ENCODE results near the gene CCDC192.

Gene CCDC192

GRCh38 chr5:127985811-127986325 lies 282.7 kb downstream of the CCDC192 start:
- DNase-seq (ENCODE audit: low spot score) = no peak

GRCh38 chr5:127987354-127988145 lies 284.4 kb downstream of the CCDC192 start:
- DNase-seq (ENCODE audit: low spot score) = no peak

GRCh38 chr5:127988146-127988760 lies 285.1 kb downstream of the CCDC192 start:
- no peak for DNase-seq (ENCODE audit: low spot score)
